Measurements from ENCODE around the gene DPYSL4.

DNA sequence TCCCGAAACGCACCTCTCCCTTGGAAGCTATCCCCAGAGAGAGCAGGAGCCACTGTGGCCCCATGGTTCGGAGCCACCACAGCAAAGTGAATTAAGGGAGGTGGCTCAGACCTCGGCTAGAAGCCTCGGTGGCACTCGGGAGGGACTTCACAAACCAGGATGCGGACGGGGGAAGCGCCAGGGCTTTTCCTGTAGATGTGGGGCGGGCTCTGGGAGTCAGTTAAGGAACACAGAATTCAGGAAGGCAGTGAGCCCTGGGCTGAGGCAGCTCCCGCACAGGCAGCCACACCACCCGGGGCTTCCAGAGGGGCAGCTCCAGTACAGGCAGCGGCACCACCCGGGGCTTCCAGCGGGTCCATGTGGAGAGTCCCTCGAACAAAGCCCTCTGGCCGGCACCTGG, 42.7 kb upstream of the DPYSL4 start:
- TF ChIP-seq, protein P1, sequence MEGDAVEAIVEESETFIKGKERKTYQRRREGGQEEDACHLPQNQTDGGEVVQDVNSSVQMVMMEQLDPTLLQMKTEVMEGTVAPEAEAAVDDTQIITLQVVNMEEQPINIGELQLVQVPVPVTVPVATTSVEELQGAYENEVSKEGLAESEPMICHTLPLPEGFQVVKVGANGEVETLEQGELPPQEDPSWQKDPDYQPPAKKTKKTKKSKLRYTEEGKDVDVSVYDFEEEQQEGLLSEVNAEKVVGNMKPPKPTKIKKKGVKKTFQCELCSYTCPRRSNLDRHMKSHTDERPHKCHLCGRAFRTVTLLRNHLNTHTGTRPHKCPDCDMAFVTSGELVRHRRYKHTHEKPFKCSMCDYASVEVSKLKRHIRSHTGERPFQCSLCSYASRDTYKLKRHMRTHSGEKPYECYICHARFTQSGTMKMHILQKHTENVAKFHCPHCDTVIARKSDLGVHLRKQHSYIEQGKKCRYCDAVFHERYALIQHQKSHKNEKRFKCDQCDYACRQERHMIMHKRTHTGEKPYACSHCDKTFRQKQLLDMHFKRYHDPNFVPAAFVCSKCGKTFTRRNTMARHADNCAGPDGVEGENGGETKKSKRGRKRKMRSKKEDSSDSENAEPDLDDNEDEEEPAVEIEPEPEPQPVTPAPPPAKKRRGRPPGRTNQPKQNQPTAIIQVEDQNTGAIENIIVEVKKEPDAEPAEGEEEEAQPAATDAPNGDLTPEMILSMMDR (IDR thresholded peaks at IDR 0.05): no peak
- no peak for TF ChIP-seq POLR2A (IDR thresholded peaks at IDR 0.05)

Data from lower leg skin (tissue), 3 donors.